Activated CD8-positive, alpha-beta memory T cell treated with anti-CD3 and anti-CD28 coated beads, Interleukin-2, amount 10 ng/mL, durations not matched to agents 7 days and 5 days (primary cell): Measurements from ENCODE around the gene MARCHF11. TPM values are rescaled to one million over a fixed set of nuclear protein-coding genes. Genes with fewer than 3 reads are reported as not detected.

Experiments
- ATAC-seq: fragments of 150-1000 bp; cut with Tn5 transposase; one replicate; pipeline ENCODE4 v1.10.0; 2021; ENCODE audit warnings: moderate library complexity
- CTCF ChIA-PET: fragments of 350-600 bp; sonication (Branson Sonifier 250); formaldehyde crosslinking; loops from one replicate; lab custom pipeline; 2021; ENCODE audit warnings: antibody characterized with exemption; lab: Charles Lee
- DNase-seq: peaks from one replicate; pipeline ENCODE4 v3.0.0-alpha.2; 2020
- H3K27ac Mint-ChIP-seq: one replicate; pipeline ENCODE4 v1.8.0; 2021; ENCODE audit warnings: mild to moderate bottlenecking, mixed read lengths
- H3K27me3 Mint-ChIP-seq: one replicate; pipeline ENCODE4 v1.8.0; 2021; ENCODE audit warnings: mixed read lengths
- H3K36me3 Mint-ChIP-seq: one replicate; pipeline ENCODE4 v1.8.0; 2021; ENCODE audit warnings: mild to moderate bottlenecking, mixed read lengths
- H3K4me1 Mint-ChIP-seq: one replicate; pipeline ENCODE4 v1.8.0; 2021; ENCODE audit warnings: mixed read lengths
- H3K4me3 Mint-ChIP-seq: one replicate; pipeline ENCODE4 v1.8.0; 2021; ENCODE audit warnings: mild to moderate bottlenecking, moderate library complexity, mixed read lengths
- H3K9me3 Mint-ChIP-seq: one replicate; pipeline ENCODE4 v1.8.0; 2022; ENCODE audit warnings: low read depth, mixed read lengths
- total RNA-seq, 2 experiments: library from RNA; stranded (reverse); gene quantifications; one replicate each; pipeline ENCODE4 v1.2.3, GENCODE V29; 2021

The MARCHF11 gene
- total RNA-seq, 2 experiments from 2014 or later = not detected

GRCh38 chr5:16115140-16115539 is 64.5 kb downstream of the MARCHF11 start:
- H3K9me3 Mint-ChIP-seq = peaks cover 3% of the 10 kb centered on the region
- H3K4me3 Mint-ChIP-seq = no peak overlapping the region
- no peaks in the 10 kb centered on the region for H3K27me3 Mint-ChIP-seq
- H3K36me3 Mint-ChIP-seq = no peaks in the 10 kb centered on the region
- ATAC-seq (no peak), DNase-seq (no peak)
- no peak overlapping the region for H3K27ac Mint-ChIP-seq
- no peaks in the 10 kb centered on the region for H3K4me1 Mint-ChIP-seq
- CTCF ChIA-PET = no interaction called here

DNA sequence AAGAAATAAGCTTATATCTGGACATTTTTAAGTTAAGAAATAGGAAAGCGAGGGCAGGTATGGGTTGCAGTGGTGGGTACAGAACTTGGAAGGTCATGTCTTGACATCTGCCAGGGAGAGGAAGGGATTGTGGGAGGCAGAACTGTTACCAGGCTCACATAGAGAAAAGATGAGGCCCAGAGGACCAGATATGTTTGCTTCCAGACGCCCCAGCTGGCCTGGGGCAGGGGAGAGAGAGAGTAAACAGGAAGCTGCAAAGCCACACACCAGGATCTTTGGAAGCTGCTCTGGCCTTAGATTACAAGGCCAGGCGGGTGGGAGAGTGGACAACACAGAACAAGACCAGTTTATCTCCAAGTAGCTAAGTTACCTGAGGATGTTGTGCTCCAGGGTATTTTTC is 71.2 kb downstream of the MARCHF11 start:
- Mint-ChIP-seq H3K36me3 (no peaks in the 10 kb centered on the region), H3K4me3 (no peak overlapping the region), H3K27me3 (no peaks in the 10 kb centered on the region), H3K9me3 (peaks cover 2% of the 10 kb centered on the region), H3K4me1 (no peaks in the 10 kb centered on the region), H3K27ac (no peak overlapping the region)
- ATAC-seq = no peak
- no peak for DNase-seq
- CTCF ChIA-PET = no interaction called here

- H3K4me1 Mint-ChIP-seq = no peaks in the 10 kb centered on the region
- CTCF ChIA-PET = no interaction called here
- H3K36me3 Mint-ChIP-seq = no peaks in the 10 kb centered on the region
- no peak overlapping the region for H3K4me3 Mint-ChIP-seq
- no peaks in the 10 kb centered on the region for H3K27me3 Mint-ChIP-seq
- ATAC-seq = no peak
- H3K27ac Mint-ChIP-seq = no peak overlapping the region
- DNase-seq = no peak
- peaks cover 2% of the 10 kb centered on the region for H3K9me3 Mint-ChIP-seq
These were observed 74.6 kb downstream of the MARCHF11 start for GRCh38 chr5:16104961-16105360.

GRCh38 chr5:16095612-16096011 is 84.0 kb downstream of the MARCHF11 start:
- no peak for ATAC-seq
- CTCF ChIA-PET = no interaction called here
- H3K4me3 Mint-ChIP-seq = no peak overlapping the region
- DNase-seq = no peak
- no peaks in the 10 kb centered on the region for H3K4me1 Mint-ChIP-seq
- no peaks in the 10 kb centered on the region for H3K36me3 Mint-ChIP-seq
- no peak overlapping the region for H3K27ac Mint-ChIP-seq
- H3K27me3 Mint-ChIP-seq = no peaks in the 10 kb centered on the region
- no peaks in the 10 kb centered on the region for H3K9me3 Mint-ChIP-seq

DNA sequence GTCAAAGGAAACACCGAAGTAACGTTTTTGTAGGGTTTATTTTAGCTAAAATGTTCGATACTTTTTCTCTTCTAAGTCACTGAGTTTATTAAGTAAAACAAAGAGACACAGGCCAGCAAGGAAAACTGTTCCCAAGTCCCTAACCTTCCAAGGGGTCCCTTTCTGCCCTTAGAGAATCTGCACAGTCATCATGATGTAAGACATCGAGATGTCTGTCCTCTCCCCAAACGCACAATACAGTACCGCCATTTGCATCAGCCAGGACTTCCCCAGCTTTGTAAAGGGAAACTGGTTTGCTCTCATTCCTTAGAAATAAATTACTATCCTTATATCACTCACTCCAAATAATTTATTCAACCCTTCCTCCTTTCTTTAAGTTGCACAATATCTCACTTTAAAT is 89.3 kb downstream of the MARCHF11 start:
- Mint-ChIP-seq H3K4me1 (no peaks in the 10 kb centered on the region), H3K9me3 (no peaks in the 10 kb centered on the region), H3K4me3 (no peak overlapping the region), H3K27me3 (no peaks in the 10 kb centered on the region), H3K27ac (no peak overlapping the region), H3K36me3 (no peaks in the 10 kb centered on the region)
- CTCF ChIA-PET = no interaction called here
- no peak for ATAC-seq
- no peak for DNase-seq

- H3K27ac Mint-ChIP-seq = no peak overlapping the region
- CTCF ChIA-PET = interaction anchor here (0.6 kb wide), 1 partner anchor 68 kb away, joined by 4 read pairs; no protein-coding TSS in a partner anchor
- no peaks in the 10 kb centered on the region for H3K4me1 Mint-ChIP-seq
- H3K27me3 Mint-ChIP-seq = no peaks in the 10 kb centered on the region
- no peaks in the 10 kb centered on the region for H3K9me3 Mint-ChIP-seq
- DNase-seq (no peak), ATAC-seq (no peak)
- H3K4me3 Mint-ChIP-seq = no peak overlapping the region
- H3K36me3 Mint-ChIP-seq = no peaks in the 10 kb centered on the region
These were observed 96.6 kb downstream of the MARCHF11 start for GRCh38 chr5:16082982-16083381.

DNA sequence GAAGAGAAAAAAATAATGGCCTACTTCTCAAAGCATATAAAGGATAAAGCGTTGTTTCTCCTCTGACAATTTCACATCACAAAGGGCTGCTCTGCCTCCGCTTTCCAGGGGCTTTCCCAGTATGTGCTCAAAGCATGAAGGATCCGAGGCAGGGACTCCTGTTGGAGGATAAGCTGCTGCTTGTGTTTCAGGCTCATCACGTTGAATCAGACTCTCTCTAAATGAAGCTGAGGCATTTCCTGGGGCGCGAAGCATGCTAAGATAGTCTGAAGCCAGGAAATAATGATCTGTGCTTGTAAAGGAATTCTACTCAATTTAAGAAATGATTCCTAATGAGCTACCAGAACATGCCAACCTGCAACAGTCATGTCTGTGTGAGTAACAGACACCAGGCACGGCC is 97.5 kb downstream of the MARCHF11 start:
- Mint-ChIP-seq H3K36me3 (no peaks in the 10 kb centered on the region), H3K27me3 (no peaks in the 10 kb centered on the region), H3K4me3 (no peak overlapping the region), H3K4me1 (no peaks in the 10 kb centered on the region), H3K27ac (no peak overlapping the region), H3K9me3 (no peaks in the 10 kb centered on the region)
- DNase-seq = no peak
- CTCF ChIA-PET = no interaction called here
- ATAC-seq = no peak

DNA sequence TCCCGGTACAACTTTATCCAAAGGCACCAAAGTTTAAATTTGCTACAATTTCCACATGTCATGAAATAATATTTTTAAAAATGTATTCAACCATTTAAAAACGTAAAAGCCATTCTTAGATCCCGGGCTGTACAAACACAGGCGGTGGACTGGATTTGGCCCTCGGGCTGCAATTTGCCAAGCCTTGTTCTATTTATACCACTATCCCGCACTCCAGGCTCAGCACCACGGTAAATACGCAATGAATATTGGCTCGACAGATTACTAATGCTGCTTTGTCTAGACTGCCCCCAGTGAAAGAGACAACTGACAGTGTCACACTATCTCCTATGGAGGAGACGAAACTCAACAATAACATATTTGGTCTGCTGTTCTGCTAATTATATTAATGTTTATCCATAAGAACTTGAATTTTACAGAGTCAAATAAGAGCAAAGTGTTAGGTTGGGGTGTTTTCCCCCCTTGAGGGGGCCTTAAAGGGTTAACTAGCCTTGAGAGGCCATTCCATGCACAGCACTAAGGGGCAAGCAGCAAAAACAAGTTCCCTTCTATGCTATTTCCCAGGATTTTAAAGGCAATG is 98.1 kb downstream of the MARCHF11 start:
- H3K27ac Mint-ChIP-seq = no peak overlapping the region
- H3K27me3 Mint-ChIP-seq = no peaks in the 10 kb centered on the region
- no peak for ATAC-seq
- CTCF ChIA-PET = no interaction called here
- H3K4me1 Mint-ChIP-seq = no peaks in the 10 kb centered on the region
- no peak overlapping the region for H3K4me3 Mint-ChIP-seq
- DNase-seq = no peak
- no peaks in the 10 kb centered on the region for H3K36me3 Mint-ChIP-seq
- no peaks in the 10 kb centered on the region for H3K9me3 Mint-ChIP-seq

DNA sequence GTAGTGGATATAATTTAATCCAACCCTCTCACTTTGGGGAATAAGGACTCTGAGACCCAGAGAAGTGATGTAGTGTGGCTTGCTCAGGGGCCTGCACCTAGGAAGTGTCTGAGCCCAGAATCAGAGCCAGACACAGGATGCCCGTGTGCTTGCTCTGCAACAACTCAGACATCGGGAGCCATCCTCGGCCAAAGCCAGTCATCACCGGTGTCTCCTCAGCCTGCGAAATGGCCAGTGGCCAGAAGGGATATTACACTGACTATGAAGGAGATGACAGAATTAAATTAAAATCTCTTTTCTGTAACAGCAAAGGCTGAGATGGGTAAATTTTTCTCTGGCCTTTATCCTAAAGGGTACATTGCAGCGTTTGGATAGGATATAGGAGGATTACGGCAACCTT is 102.9 kb downstream of the MARCHF11 start:
- no peaks in the 10 kb centered on the region for H3K27me3 Mint-ChIP-seq
- H3K9me3 Mint-ChIP-seq = no peaks in the 10 kb centered on the region
- no peak overlapping the region for H3K27ac Mint-ChIP-seq
- no peaks in the 10 kb centered on the region for H3K4me1 Mint-ChIP-seq
- no peak overlapping the region for H3K4me3 Mint-ChIP-seq
- ATAC-seq (no peak), DNase-seq (no peak)
- H3K36me3 Mint-ChIP-seq = no peaks in the 10 kb centered on the region
- CTCF ChIA-PET = no interaction called here

- CTCF ChIA-PET = no interaction called here
- peak overlapping the region; percentile 5 for H3K27ac Mint-ChIP-seq
- H3K36me3 Mint-ChIP-seq = no peaks in the 10 kb centered on the region
- H3K9me3 Mint-ChIP-seq = no peaks in the 10 kb centered on the region
- peak overlapping the region; percentile 7 for H3K4me3 Mint-ChIP-seq
- DNase-seq (no peak), ATAC-seq (no peak)
- H3K27me3 Mint-ChIP-seq = no peaks in the 10 kb centered on the region
- H3K4me1 Mint-ChIP-seq = no peaks in the 10 kb centered on the region
These were observed 105.2 kb downstream of the MARCHF11 start for GRCh38 chr5:16074358-16074757.

- no peaks in the 10 kb centered on the region for H3K27me3 Mint-ChIP-seq
- CTCF ChIA-PET = no interaction called here
- H3K4me3 Mint-ChIP-seq = no peak overlapping the region
- H3K4me1 Mint-ChIP-seq = no peaks in the 10 kb centered on the region
- no peaks in the 10 kb centered on the region for H3K36me3 Mint-ChIP-seq
- H3K27ac Mint-ChIP-seq = no peak overlapping the region
- DNase-seq (no peak), ATAC-seq (no peak)
- no peaks in the 10 kb centered on the region for H3K9me3 Mint-ChIP-seq
These were observed 107.0 kb downstream of the MARCHF11 start for GRCh38 chr5:16072616-16073015.

GRCh38 chr5:16067415-16067814 is 112.2 kb downstream of the MARCHF11 start:
- Mint-ChIP-seq H3K27me3 (no peaks in the 10 kb centered on the region), H3K27ac (no peak overlapping the region), H3K9me3 (no peaks in the 10 kb centered on the region), H3K36me3 (no peaks in the 10 kb centered on the region), H3K4me1 (no peaks in the 10 kb centered on the region), H3K4me3 (no peak overlapping the region)
- CTCF ChIA-PET = no interaction called here
- no peak for ATAC-seq
- no peak for DNase-seq

DNA sequence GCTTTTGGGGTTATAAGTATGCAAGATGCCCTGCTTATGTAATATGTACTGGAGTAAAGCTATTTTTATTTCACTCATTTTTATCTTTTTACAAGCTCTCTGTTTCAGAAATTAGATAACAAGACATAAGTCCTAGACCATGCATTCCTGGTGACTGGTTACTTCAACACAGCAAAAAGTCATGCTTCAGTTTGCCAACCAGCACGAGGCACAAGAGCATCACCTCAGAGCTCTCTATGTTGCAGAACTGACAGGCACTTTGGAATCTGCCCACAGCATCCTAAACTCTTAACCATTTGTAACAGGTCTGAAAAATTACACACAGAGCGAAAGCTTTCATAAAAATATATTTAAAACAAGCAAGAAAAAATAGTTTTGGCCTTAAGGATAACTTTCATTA is 112.8 kb downstream of the MARCHF11 start:
- Mint-ChIP-seq H3K27me3 (no peaks in the 10 kb centered on the region), H3K36me3 (no peaks in the 10 kb centered on the region), H3K27ac (no peak overlapping the region), H3K4me3 (no peak overlapping the region), H3K4me1 (no peaks in the 10 kb centered on the region), H3K9me3 (no peaks in the 10 kb centered on the region)
- DNase-seq (no peak), ATAC-seq (no peak)
- CTCF ChIA-PET = no interaction called here

DNA sequence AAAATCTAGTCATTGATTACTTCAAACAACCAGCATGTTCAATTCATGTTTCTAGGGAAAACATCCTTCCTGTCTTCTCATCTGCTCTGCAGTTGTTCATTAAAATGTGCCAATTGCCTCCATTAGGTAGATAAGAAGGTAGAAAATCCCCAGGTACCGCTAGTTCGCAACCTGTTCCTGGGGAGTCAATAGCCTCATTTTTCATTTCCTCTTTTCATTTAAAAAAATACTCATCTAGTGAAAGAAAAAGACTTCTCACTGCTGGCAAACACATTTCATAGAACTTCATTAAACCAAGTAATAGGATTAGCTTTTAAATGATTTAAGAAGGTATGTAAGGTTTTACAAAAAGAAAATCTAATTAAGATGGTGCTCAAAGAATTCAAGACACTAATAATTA is 113.3 kb downstream of the MARCHF11 start:
- no peaks in the 10 kb centered on the region for H3K36me3 Mint-ChIP-seq
- H3K27me3 Mint-ChIP-seq = no peaks in the 10 kb centered on the region
- no peak for ATAC-seq
- no peaks in the 10 kb centered on the region for H3K4me1 Mint-ChIP-seq
- no peaks in the 10 kb centered on the region for H3K9me3 Mint-ChIP-seq
- H3K27ac Mint-ChIP-seq = no peak overlapping the region
- DNase-seq = no peak
- CTCF ChIA-PET = no interaction called here
- H3K4me3 Mint-ChIP-seq = no peak overlapping the region

DNA sequence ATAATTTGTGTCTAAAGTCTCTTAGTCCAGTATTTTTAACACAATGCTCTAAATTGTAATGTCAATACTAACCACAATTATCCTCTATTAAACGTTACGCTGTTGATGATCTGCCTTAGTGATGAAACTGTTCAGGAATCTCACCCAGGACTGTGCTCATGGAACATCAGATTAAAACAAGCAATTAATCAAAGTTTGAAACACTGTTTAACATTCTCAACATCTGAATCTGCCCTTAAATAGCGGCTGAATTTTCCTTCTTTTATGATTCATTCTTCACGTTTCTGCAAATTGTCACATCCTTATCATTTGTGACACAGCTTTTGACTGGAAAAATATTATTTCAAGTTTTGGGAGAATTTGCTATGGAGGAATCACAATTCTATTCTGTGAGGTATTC is 113.8 kb downstream of the MARCHF11 start:
- H3K4me3 Mint-ChIP-seq = no peak overlapping the region
- no peaks in the 10 kb centered on the region for H3K4me1 Mint-ChIP-seq
- H3K27ac Mint-ChIP-seq = no peak overlapping the region
- H3K9me3 Mint-ChIP-seq = no peaks in the 10 kb centered on the region
- DNase-seq (no peak), ATAC-seq (no peak)
- no peaks in the 10 kb centered on the region for H3K27me3 Mint-ChIP-seq
- no peaks in the 10 kb centered on the region for H3K36me3 Mint-ChIP-seq
- CTCF ChIA-PET = no interaction called here
